K562 treated with DMSO at 1 percent for 4 hours (cell line): ENCODE data around the gene GRIN3A. TPM values are rescaled to one million over a fixed set of nuclear protein-coding genes. Genes with fewer than 3 reads are reported as not detected.

Experiments used
- total RNA-seq: library from RNA; unstranded; fragments of 300-600 nt; gene quantifications from 2 replicates; pipeline ENCODE4 v1.2.3, GENCODE V29; 2022; ENCODE audit not compliant: insufficient read depth

The GRIN3A gene
- total RNA-seq: not detected in 2 replicates

GRCh38 chr9:101738566-101739183 is at the start of gene GRIN3A:
GRIN3A (minus strand) TSS chr9:101738647; CDS start chr9:101737979, 668 bp downstream.

GRCh38 chr9:101594796-101595195 is 143.7 kb downstream of the GRIN3A start, which contains the start of gene PPP3R2:
PPP3R2 (minus strand) TSS chr9:101594969; CDS start chr9:101594921, 48 bp downstream.

DNA sequence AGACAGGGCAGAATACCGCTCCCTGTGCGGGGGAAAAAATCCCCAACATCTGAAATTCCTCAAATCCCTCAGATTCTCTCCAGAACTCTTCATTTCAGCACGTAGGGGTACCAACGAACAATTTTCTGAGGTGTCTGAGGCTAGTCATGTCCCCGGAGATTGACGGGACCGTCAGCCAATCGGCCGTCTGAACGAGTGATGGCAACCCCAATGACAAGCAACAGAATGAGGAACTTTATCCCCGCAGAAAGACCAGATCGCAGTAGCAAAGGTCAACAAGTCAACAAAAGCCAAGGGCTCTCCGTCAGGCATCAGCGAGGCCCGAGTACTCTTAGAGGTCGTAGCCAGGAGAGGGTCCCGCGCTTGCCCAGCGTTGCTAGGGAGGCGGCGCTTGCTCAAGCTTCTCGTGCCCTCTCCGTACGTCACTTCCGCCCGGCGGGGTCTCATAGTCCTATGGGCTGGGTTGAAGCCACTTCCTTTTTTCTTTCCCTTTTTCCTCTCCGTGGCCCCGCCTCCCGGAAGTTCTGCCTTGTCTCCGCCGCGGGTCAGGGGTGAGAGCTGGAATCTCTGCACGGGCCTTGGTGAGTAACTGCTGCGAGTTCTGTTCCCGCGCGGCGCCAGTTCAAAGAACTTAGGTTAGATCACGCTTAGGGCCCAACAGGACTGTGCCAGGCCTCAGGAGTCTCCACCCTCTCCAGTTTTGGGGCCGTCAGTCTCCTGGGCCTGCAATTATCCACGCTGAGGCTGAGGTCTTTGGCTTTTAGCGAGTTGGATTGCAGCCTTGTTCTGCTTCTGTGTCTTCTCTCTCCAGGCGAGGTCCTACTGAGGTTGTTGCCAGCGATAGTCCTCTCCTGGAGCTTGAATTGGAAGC is 204.9 kb downstream of the GRIN3A start, which contains the start of gene RNF20:
Gene RNF20, plus strand, starts transcription at position 520 of the 871 bp plus-strand sequence. CDS start 1,571 bp downstream, outside the sequence.

Other genes with a start within 250 kb of the GRIN3A start
- gene RNF20, start 204.8 kb downstream of the GRIN3A start, total RNA-seq: 18.6 and 18.9 TPM in 2 replicates
- gene PPP3R2, start 143.7 kb downstream of the GRIN3A start, total RNA-seq: not detected in 2 replicates